Keratinocyte (primary cell): ENCODE data around the gene GPR180.

Experiments
- EZH2 ChIP-seq: IDR thresholded peaks from one replicate; pipeline ENCODE4 v1.6.1; 2012; ENCODE audit warnings: inconsistent platforms, mild to moderate bottlenecking, low read length, moderate library complexity
- TF ChIP-seq, protein P1 (sequence below), 3 experiments: IDR thresholded peaks in 1 of 3; conservative IDR thresholded peaks in 1 of 3; optimal IDR thresholded peaks in 1 of 3; 2 replicates in 2 of 3; 3 replicates in 1 of 3; pipeline versions ENCODE3 to v1.5.1; 2011; ENCODE audit warnings: low read length in 3 of 3, mild to moderate bottlenecking in 3 of 3, moderate library complexity in 2 of 3, control low read depth in 1 of 3, inconsistent platforms in 1 of 3; ENCODE audit not compliant: insufficient read depth in 2 of 3; ENCODE audit errors: extremely low read depth in 1 of 3

DNA sequence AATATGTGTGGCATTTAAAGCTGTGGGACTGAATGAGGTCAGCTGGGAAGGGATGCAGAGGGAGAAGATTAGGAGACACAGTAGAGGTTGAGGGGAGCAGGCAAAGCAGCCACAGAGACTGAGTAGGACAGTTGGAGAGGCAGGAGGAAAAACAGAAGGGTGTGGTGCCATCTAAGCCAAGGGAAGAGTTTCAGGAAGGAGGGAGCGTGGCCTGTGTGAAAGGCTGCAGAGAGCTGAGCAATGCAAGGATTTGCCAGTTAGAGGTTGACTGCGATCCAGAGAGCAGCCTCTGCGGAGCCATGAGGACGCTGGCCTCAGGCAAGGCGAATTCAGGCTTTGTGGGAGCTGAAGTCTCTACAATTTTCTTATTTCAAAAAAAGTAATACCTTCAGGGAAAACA, 81.8 kb downstream of the GPR180 start:
- TF ChIP-seq, protein P1, sequence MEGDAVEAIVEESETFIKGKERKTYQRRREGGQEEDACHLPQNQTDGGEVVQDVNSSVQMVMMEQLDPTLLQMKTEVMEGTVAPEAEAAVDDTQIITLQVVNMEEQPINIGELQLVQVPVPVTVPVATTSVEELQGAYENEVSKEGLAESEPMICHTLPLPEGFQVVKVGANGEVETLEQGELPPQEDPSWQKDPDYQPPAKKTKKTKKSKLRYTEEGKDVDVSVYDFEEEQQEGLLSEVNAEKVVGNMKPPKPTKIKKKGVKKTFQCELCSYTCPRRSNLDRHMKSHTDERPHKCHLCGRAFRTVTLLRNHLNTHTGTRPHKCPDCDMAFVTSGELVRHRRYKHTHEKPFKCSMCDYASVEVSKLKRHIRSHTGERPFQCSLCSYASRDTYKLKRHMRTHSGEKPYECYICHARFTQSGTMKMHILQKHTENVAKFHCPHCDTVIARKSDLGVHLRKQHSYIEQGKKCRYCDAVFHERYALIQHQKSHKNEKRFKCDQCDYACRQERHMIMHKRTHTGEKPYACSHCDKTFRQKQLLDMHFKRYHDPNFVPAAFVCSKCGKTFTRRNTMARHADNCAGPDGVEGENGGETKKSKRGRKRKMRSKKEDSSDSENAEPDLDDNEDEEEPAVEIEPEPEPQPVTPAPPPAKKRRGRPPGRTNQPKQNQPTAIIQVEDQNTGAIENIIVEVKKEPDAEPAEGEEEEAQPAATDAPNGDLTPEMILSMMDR (optimal IDR thresholded peaks at IDR 0.05 in 1 of 3, IDR thresholded peaks at IDR 0.05 in 1 of 3, conservative IDR thresholded peaks at IDR 0.05 in 1 of 3; ENCODE audit: extremely low read depth in 1 of 3, insufficient read depth in 2 of 3, low read length in 3 of 3): no peak
- no peak for TF ChIP-seq EZH2
